GM18508 (cell line): ENCODE measurements around the gene ARL6.
A peak's percentile ranks its signal among the peaks of the same experiment; 100 is the strongest.
"Not testable (repeated sequence)": the region's sequence is repeated elsewhere in the genome, so short reads cannot be mapped to it uniquely, and the experiment has no call there.

Experiments used
- ATAC-seq: cut with Tn5 transposase; IDR thresholded peaks from one replicate; pipeline ENCODE4 v1.9.1; 2021; ENCODE audit warnings: moderate number of reproducible peaks; ENCODE audit not compliant: insufficient read depth, unreplicated experiment

Gene ARL6

DNA sequence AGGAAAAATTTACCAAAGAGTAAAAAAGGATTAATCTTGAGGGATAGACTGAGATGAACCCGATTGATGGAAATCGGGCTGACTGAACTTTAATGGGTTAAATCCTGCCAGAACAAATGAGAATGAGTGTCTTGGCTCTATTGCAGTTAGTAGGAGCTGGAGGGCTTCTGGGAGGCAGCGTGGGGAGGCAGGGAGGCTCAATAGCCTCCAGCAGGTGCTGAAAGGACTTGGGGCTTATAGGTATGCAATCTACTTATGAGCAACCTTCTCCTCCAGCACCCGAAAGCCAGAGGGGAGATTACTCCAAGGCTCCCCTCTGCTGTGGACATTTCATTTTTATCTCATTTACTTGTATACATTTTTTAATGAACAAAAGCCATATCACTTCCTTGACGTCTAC is 56.2 kb downstream of the ARL6 start:
- ATAC-seq = no peak

DNA sequence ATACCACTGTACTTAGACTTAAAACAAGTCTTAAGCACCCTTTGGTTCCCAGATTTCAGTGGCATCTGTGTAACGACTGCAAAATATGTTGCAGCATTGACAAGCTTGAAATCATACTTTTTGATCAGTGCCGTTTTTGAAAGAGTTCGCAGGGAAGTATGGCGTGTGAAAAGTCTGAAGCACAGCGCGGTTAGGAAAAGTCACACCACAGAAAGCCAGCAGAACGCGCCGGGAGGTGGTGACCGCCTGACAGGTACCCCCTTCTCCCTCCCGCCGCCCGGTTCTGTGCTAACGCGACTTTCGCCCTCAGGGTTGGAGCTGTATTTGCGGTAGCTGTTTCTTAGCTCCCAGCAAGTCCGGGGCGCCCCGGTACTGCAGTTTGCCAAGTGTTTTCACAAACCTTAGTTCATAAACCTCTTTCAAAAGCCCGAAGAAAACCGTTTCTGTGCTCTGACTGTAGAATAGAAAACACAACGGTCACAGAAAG is 56.8 kb downstream of the ARL6 start:
- ATAC-seq = peak; percentile 37

DNA sequence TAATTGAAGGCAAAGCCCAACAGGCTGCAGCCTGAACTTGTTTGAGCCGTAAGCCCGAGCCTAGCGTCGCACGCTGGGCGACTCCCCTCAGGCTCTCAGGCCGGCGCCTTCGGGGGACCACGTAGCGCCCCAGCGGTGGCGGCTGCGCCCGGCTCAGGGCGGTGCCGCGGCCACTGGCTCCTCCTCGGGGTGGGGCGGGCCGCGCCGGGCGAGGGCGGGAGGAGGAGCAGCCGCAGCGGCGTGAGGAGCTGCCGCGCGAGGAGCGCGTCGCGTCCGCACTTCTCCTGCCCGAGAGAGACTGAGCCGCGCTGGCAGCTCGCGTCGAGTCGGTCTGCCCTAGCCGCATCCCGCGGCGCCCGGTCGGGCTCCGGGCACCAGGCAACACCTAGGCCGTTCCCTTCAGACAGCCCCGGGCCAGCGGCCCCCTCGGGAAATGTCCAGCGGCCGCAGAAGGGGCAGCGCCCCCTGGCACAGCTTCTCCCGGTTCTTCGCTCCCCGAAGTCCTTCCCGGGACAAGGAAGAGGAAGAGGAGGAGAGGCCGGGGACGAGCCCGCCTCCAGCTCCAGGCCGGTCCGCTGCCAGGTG is 57.3 kb downstream of the ARL6 start, which contains the start of gene CRYBG3:
Gene CRYBG3 (plus strand): TSS at position 238 of the 585 bp plus-strand sequence. CDS start 196 bp downstream, at position 434.
- peak; percentile 88 for ATAC-seq

- no peak for ATAC-seq
Measured at GRCh38 chr3:97822359-97822775, 57.8 kb downstream of the ARL6 start.

DNA sequence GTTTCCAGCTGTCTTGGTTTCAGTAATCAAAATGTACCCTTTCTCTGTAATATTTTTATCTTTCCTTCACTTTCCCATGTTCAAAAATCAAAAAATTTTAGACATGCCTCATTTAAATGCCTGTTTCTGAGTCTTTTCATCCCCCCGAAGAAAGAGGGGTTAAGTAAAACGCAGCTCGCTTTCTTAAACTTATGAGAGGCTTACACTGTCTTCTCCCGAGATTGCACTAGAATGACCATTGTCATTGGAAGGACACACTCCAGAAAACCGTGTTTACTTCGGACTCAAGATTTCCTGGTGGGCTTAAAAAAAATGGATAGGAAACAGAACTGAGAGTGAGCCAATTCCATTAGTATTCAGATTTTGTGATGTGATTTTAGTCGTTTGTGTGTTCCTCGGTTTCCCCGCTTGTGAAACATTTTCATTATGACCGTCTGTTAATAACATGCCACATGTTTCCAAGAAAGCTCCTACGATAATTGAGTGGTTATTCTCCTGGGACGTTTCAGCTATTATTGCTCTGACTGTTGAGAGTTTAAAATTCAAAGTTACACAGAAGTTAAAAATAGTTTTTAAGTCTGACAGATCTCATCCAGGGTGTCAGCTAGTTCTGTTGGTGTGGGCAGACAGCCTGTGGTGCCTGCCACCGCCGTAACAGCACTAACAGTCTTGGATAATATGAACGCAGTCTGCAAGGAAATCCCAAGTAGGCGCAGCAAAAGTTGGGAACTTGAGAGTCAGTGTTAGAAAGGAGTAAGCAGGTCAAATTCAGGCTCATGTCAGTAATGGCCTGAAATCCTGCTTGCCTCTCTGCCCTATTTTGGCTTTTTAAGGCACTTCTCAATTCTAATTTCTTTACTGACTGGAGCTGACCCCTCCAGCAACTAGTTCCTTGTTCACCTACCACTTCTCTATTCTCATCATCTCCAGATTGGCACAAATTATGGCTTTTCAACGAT is 58.8 kb downstream of the ARL6 start:
- no peak for ATAC-seq

- no peak for ATAC-seq
Measured at GRCh38 chr3:97825101-97825500, 60.5 kb downstream of the ARL6 start.

DNA sequence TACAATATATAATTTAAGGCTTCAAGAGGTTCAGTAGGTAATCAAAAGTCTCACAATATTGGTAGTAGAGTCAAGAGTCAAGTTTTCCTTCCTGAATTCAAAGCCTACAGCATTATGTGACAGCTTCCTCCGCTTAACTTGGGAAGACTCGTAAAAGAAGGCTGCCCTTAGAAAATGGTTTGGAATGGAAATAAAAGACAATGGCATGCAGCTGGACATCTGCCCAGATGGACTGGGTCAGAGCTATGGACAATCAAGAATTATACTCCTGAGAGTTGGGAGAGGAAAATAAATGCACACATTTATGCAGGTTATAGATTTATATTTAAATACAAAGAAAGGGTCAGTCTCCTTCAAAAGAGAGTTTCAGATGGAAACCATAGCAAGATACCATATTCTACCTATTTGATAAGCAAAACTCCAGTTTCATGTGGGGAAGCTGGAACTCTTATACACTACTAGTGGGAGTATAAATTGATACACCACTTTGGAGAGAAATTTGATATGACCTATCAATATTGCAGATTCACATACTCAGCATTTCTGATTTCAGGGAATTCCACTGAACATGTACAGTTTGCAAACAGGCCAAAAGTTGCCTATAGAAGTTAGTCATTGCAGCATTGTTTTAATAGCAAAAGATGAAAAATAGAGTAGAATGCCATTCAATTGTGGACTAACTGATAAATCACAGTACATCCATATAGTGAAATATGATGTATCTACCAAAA is 63.3 kb downstream of the ARL6 start:
- no peak for ATAC-seq

DNA sequence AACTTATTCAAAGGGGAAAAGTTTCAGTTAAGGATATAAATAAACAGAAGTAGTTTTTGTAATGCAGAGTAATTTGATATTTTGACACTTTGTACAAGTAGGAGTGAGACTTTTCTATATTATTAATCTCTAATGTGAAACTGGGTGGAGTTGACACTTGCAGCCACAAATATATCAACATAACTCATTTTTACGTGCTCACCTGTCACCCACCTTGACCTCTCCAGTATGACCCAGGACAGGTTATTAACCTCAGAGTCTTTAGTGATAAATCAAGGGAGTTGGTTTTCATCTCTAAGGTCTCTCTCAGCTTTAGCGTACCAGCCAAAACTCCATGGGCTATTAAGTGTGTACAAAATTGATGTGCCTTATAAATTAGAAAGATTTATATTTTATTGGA is 64.6 kb downstream of the ARL6 start:
- no peak for ATAC-seq

GRCh38 chr3:97830638-97831037 is 66.1 kb downstream of the ARL6 start:
- no peak for ATAC-seq

GRCh38 chr3:97831140-97831539 is 66.6 kb downstream of the ARL6 start:
- ATAC-seq = no peak

- not testable (repeated sequence) for ATAC-seq
Measured at GRCh38 chr3:97833184-97833583, 68.6 kb downstream of the ARL6 start.

- ATAC-seq = no peak
Measured at GRCh38 chr3:97835761-97836160, 71.2 kb downstream of the ARL6 start.

DNA sequence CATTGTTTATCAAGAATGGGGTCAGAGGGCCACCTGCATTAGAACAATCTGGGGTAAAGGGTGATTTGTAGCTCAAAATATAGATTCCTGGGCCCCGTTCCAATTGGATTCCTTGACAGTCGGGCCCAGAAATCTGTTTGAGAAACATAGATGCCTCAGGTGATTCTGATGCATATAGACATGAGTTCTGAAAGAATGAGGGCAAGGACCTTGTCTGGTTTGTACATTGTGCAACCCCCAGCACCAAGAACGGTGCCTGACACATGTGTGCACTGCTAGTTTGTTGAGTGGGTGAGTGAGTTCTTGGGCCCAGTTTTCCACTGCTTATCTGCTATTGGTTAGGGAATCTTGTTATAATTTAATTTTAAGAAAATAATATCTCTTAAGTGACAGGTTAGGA is 73.8 kb downstream of the ARL6 start:
- ATAC-seq = no peak

- no peak for ATAC-seq
Measured at GRCh38 chr3:97839944-97840343, 75.4 kb downstream of the ARL6 start.

DNA sequence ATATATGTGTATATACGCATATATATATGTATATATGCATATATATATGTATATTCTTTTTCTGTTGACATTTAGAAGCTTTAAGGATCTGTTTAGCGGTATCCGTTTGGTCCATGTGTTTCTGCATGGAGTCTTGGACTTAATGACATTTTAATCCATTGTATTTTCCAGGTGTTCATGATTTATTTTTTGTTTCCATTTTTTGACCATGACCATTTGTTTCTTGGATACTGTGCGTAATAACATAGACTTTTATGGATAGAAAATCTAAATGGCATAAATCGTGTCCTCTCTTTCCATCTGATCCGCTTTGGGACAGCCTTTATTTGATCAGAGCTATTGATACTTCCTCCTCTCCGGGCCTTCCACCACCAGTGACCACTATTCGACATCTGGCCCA is 76.7 kb downstream of the ARL6 start:
- ATAC-seq = no peak

- no peak for ATAC-seq
Measured at GRCh38 chr3:97841956-97842355, 77.4 kb downstream of the ARL6 start.

GRCh38 chr3:97848779-97849178 is 84.2 kb downstream of the ARL6 start:
- no peak for ATAC-seq
